ENCODE data around the gene ABCA10. TPM values are rescaled to one million over a fixed set of nuclear protein-coding genes. Genes with fewer than 3 reads are reported as not detected.

Gene ABCA10
- total RNA-seq, 1 experiment from 2014 or later = 0.34 TPM

DNA sequence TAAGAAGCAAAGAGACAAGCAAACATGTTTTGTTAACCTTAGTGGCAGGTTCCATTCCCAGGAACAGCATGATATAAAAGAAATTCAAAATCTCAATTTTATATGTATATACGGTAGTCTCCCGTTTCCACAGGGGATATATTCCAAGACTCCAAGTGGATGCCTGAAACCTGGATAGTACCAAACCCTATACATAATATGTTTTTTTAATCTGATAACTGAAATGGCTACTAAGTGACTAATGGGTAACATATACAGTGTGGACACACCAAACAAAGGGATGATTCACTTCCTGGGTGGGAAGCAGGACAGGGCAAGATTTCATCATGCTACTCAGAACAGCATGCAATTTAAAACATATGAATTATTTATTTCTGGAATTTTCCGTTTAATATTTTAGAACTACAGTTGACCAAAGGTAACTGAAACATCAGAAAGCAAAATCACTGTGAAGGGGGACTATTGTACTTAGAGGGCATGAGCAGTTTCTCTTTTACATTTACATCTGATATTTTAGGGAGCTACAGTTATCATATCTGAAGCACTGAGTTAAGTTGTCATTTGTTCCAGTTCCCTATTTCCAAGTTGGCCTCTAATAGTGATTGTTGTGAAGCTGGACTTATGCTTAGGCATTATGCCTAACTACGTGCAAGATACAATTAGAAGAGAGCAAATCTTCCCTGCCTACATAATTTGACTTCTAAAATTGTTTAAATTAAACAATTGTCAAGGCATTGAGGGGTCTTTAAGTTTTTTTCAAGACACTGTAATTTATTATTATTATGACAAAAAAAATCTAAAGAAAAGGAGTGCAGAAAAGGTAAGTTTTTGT is 52.8 kb downstream of the ABCA10 start (continued):
- TF ChIP-seq, protein P1, sequence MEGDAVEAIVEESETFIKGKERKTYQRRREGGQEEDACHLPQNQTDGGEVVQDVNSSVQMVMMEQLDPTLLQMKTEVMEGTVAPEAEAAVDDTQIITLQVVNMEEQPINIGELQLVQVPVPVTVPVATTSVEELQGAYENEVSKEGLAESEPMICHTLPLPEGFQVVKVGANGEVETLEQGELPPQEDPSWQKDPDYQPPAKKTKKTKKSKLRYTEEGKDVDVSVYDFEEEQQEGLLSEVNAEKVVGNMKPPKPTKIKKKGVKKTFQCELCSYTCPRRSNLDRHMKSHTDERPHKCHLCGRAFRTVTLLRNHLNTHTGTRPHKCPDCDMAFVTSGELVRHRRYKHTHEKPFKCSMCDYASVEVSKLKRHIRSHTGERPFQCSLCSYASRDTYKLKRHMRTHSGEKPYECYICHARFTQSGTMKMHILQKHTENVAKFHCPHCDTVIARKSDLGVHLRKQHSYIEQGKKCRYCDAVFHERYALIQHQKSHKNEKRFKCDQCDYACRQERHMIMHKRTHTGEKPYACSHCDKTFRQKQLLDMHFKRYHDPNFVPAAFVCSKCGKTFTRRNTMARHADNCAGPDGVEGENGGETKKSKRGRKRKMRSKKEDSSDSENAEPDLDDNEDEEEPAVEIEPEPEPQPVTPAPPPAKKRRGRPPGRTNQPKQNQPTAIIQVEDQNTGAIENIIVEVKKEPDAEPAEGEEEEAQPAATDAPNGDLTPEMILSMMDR (IDR thresholded peaks at IDR 0.05 in 2 of 3, conservative IDR thresholded peaks at IDR 0.05 in 1 of 3; ENCODE audit: borderline replicate concordance in 1 of 3, insufficient read depth in 1 of 3, low read depth in 2 of 3, low read length in 2 of 3) = no peak
- TF ChIP-seq POLR2A (IDR thresholded peaks at IDR 0.05; ENCODE audit: borderline replicate concordance, extremely low read depth, insufficient read depth, insufficient read length) (no peak), EZH2 (IDR thresholded peaks at IDR 0.05) (no peak), SRF (IDR thresholded peaks at IDR 0.05; ENCODE audit: low read depth) (0 out of 2 replicates have a peak, but pooled peaks have one; percentile 40), SP1 (IDR thresholded peaks at IDR 0.05; ENCODE audit: low read depth) (peak; percentile 85), CEBPB (IDR thresholded peaks at IDR 0.05; ENCODE audit: low read depth) (peak; percentile 94), YY1 (IDR thresholded peaks at IDR 0.05; ENCODE audit: extremely low read depth, insufficient replicate concordance, low read depth, low read length) (no peak), SIN3A (IDR thresholded peaks at IDR 0.05; ENCODE audit: low read depth) (peak; percentile 4; the same call in 1 of the 2 replicates), ELF1 (IDR thresholded peaks at IDR 0.05; ENCODE audit: borderline replicate concordance, low read depth) (peak; percentile 29; the same call in 1 of the 2 replicates), ZNF274 (IDR thresholded peaks at IDR 0.05; ENCODE audit: low read depth, low read length) (no peak), TCF7L2 (IDR thresholded peaks at IDR 0.05; ENCODE audit: borderline replicate concordance, extremely low read depth, insufficient read depth, insufficient read length) (no peak), EZH2phosphoT487 (IDR thresholded peaks at IDR 0.05; ENCODE audit: borderline replicate concordance) (no peak)
- TF ChIP-seq, protein P2, sequence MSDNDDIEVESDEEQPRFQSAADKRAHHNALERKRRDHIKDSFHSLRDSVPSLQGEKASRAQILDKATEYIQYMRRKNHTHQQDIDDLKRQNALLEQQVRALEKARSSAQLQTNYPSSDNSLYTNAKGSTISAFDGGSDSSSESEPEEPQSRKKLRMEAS (IDR thresholded peaks at IDR 0.05) = peak; percentile 59
